ENCODE measurements around the gene DAB1. TPM values are rescaled to one million over a fixed set of nuclear protein-coding genes. Genes with fewer than 3 reads are reported as not detected.

The DAB1 gene
- polyA plus RNA-seq, 1 donor from 2014 or later: 11.4 TPM

GRCh38 chr1:56964349-56965017 lies 459.4 kb downstream of the DAB1 start:
- no peaks in the 10 kb centered on the region for H4K20me1 ChIP-seq (ENCODE audit: insufficient read depth)
- no peaks in the 10 kb centered on the region for H3K79me2 ChIP-seq (replicated peaks; ENCODE audit: insufficient read depth, low read length)
- H3K9ac ChIP-seq (ENCODE audit: low read length): no peak overlapping the region
- no peaks in the 10 kb centered on the region for H3F3A ChIP-seq (ENCODE audit: insufficient read depth, low read length, poor library complexity, severe bottlenecking)
- H3K27ac ChIP-seq (ENCODE audit: low read length): no peak overlapping the region
- H3K27me3 ChIP-seq (ENCODE audit: insufficient read depth, low read depth, low read length): no peaks in the 10 kb centered on the region
- H3K4me3 ChIP-seq (ENCODE audit: low read length): no peak overlapping the region
- H3K4me2 ChIP-seq (ENCODE audit: low read length): no peak overlapping the region
- H3K9me3 ChIP-seq (ENCODE audit: low read length): no peaks in the 10 kb centered on the region
- TF ChIP-seq REST (IDR thresholded peaks at IDR 0.05; ENCODE audit: borderline replicate concordance): no peak
- no peak for TF ChIP-seq SMC3 (conservative IDR thresholded peaks at IDR 0.05; ENCODE audit: poor library complexity)
- TF ChIP-seq TAF1 (IDR thresholded peaks at IDR 0.05; ENCODE audit: low read depth): no peak
- TF ChIP-seq MXI1 (conservative IDR thresholded peaks at IDR 0.05; ENCODE audit: poor library complexity, severe bottlenecking): no peak
- TF ChIP-seq POLR2AphosphoS5 (IDR thresholded peaks at IDR 0.05): no peak
- TF ChIP-seq EZH2 (IDR thresholded peaks at IDR 0.05; ENCODE audit: borderline replicate concordance, insufficient read depth, low read length, poor library complexity, severe bottlenecking): no peak
- TF ChIP-seq EP300 (conservative IDR thresholded peaks at IDR 0.05; ENCODE audit: poor library complexity, severe bottlenecking): no peak
- TF ChIP-seq RAD21 (conservative IDR thresholded peaks at IDR 0.05): no peak
- TF ChIP-seq CTCF (IDR thresholded peaks at IDR 0.05; ENCODE audit: poor library complexity, severe bottlenecking): no peak
- H3K9me2 ChIP-seq (ENCODE audit: insufficient read depth, low read length): no peaks in the 10 kb centered on the region
- H3K36me3 ChIP-seq (ENCODE audit: insufficient read depth, low read length): no peaks in the 10 kb centered on the region
- no peak overlapping the region for H2AFZ ChIP-seq (ENCODE audit: low read depth, low read length)

GRCh38 chr1:56963667-56964066 lies 460.2 kb downstream of the DAB1 start:
- Histone ChIP-seq H3K79me2 (replicated peaks; ENCODE audit: insufficient read depth, low read length) (no peaks in the 10 kb centered on the region), H3K27me3 (ENCODE audit: insufficient read depth, low read depth, low read length) (no peaks in the 10 kb centered on the region), H3K4me3 (ENCODE audit: low read length) (no peak overlapping the region), H3K36me3 (ENCODE audit: insufficient read depth, low read length) (no peaks in the 10 kb centered on the region), H3K4me2 (ENCODE audit: low read length) (no peak overlapping the region), H3K9ac (ENCODE audit: low read length) (no peak overlapping the region), H2AFZ (ENCODE audit: low read depth, low read length) (no peak overlapping the region), H4K20me1 (ENCODE audit: insufficient read depth) (no peaks in the 10 kb centered on the region), H3F3A (ENCODE audit: insufficient read depth, low read length, poor library complexity, severe bottlenecking) (no peaks in the 10 kb centered on the region), H3K27ac (ENCODE audit: low read length) (no peak overlapping the region), H3K9me2 (ENCODE audit: insufficient read depth, low read length) (no peaks in the 10 kb centered on the region), H3K9me3 (ENCODE audit: low read length) (no peaks in the 10 kb centered on the region)
- TF ChIP-seq MXI1 (conservative IDR thresholded peaks at IDR 0.05; ENCODE audit: poor library complexity, severe bottlenecking) (no peak), TAF1 (IDR thresholded peaks at IDR 0.05; ENCODE audit: low read depth) (no peak), POLR2AphosphoS5 (IDR thresholded peaks at IDR 0.05) (no peak), RAD21 (conservative IDR thresholded peaks at IDR 0.05) (no peak), SMC3 (conservative IDR thresholded peaks at IDR 0.05; ENCODE audit: poor library complexity) (no peak), CTCF (IDR thresholded peaks at IDR 0.05; ENCODE audit: poor library complexity, severe bottlenecking) (no peak), EP300 (conservative IDR thresholded peaks at IDR 0.05; ENCODE audit: poor library complexity, severe bottlenecking) (no peak), REST (IDR thresholded peaks at IDR 0.05; ENCODE audit: borderline replicate concordance) (no peak), EZH2 (IDR thresholded peaks at IDR 0.05; ENCODE audit: borderline replicate concordance, insufficient read depth, low read length, poor library complexity, severe bottlenecking) (no peak)

Measured in neural cell (in vitro differentiated cells).